ENCODE results near the gene MAD1L1. TPM values are rescaled to one million over a fixed set of nuclear protein-coding genes. Genes with fewer than 3 reads are reported as not detected.

MAD1L1 gene
- total and polyA plus RNA-seq, 7 donors: 11.7 to 17.5 (median 15.6) TPM

- intact Hi-C loops (cut with DNase I): no loop called here
- peaks cover 1% of the 10 kb centered on the region for H3K4me1 ChIP-seq
- no peaks in the 10 kb centered on the region for H3K9me3 ChIP-seq
- 89 to 96% (median 93%) methylated on average over 16 of the region's 16 CpGs for WGBS, 3 donors
- ATAC-seq: no peak
- TF ChIP-seq CTCF (IDR thresholded peaks at IDR 0.05): no peak
- no peak overlapping the region for H3K27ac ChIP-seq
- no peaks in the 10 kb centered on the region for H3K36me3 ChIP-seq (ENCODE audit: insufficient read depth in 1 of 2, low read depth in 1 of 2)
- DNase-seq: no peak
- no peak overlapping the region for H3K4me3 ChIP-seq
- no peaks in the 10 kb centered on the region for H3K27me3 ChIP-seq (ENCODE audit: insufficient read depth in 3 of 3, low read length in 2 of 3)
These were observed 134.2 kb downstream of the MAD1L1 start for GRCh38 chr7:2098496-2098895.

GRCh38 chr7:2098056-2098455, 134.7 kb downstream of the MAD1L1 start:
- H3K27ac ChIP-seq: no peak overlapping the region
- ATAC-seq: no peak
- no peaks in the 10 kb centered on the region for H3K4me1 ChIP-seq
- H3K9me3 ChIP-seq: no peaks in the 10 kb centered on the region
- no peaks in the 10 kb centered on the region for H3K36me3 ChIP-seq (ENCODE audit: insufficient read depth in 1 of 2, low read depth in 1 of 2)
- WGBS, 3 donors: 96 to 98% (median 97%) methylated on average over 18 of the region's 18 CpGs
- no peak overlapping the region for H3K4me3 ChIP-seq
- no peaks in the 10 kb centered on the region for H3K27me3 ChIP-seq (ENCODE audit: insufficient read depth in 3 of 3, low read length in 2 of 3)
- intact Hi-C loops (cut with DNase I): no loop called here
- no peak for TF ChIP-seq CTCF (IDR thresholded peaks at IDR 0.05)
- DNase-seq: no peak

DNA sequence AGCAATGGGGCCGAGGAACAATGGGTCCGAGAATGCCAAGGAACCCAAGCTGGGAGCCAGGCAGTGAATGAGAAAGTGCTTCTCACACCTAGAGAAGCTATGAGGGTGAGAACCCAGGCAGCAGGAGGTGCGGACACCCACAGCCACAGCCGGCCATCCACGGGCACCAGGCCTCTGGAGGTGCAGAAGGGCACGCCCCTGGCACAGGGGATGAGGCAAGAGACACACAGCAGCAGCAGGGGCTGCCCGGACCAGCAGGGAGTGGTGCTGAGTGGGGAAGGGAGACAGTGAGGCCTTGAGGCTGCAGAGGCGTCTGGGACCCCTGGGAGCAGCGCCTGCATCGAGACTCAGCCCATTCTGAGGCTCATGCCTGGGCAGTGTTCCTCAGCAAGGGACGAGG, 135.3 kb downstream of the MAD1L1 start:
- H3K9me3 ChIP-seq: no peaks in the 10 kb centered on the region
- no peak for ATAC-seq
- H3K4me3 ChIP-seq: no peak overlapping the region
- no peak overlapping the region for H3K27ac ChIP-seq
- TF ChIP-seq CTCF (IDR thresholded peaks at IDR 0.05): no peak
- H3K27me3 ChIP-seq (ENCODE audit: insufficient read depth in 3 of 3, low read length in 2 of 3): no peaks in the 10 kb centered on the region
- no peak for DNase-seq
- intact Hi-C loops (cut with DNase I): no loop called here
- 94 to 96% (median 95%) methylated on average over 11 of the region's 11 CpGs for WGBS, 3 donors
- no peaks in the 10 kb centered on the region for H3K36me3 ChIP-seq (ENCODE audit: insufficient read depth in 1 of 2, low read depth in 1 of 2)
- no peaks in the 10 kb centered on the region for H3K4me1 ChIP-seq

DNA sequence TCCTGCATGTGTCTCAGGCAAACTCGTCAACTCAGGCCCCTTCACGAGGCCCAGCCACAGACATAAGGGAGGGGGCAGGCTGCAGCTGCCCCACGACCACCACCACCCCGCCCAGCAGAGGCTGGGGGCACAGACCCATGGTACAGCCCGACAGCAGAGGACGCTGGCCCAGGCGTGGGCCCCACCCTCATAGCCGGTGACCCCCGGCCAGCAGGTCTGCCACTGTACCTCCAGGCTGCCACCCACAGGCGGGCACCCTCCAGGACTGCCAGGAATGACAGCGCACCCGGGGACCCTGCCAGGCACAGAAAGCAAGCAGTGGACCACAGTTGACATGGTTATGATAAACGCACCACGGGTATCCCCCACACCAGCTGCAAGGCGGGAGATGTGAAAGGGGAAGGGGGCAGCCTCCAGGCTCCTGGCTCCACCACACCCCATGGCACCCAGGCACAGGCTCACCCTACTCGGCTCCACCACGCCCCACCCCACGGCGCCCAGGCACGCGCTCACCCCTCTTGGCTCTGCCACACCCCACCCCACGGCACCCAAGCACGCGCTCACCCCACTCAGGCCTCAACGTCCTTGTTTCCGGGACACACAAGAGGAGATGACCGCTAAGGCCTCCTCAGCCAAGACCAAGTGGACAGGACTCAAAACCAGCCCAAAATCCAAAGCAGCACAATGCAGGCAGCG, 135.9 kb downstream of the MAD1L1 start:
- Histone ChIP-seq H3K27me3 (ENCODE audit: insufficient read depth in 3 of 3, low read length in 2 of 3) (no peaks in the 10 kb centered on the region), H3K27ac (no peak overlapping the region), H3K9me3 (no peaks in the 10 kb centered on the region), H3K36me3 (ENCODE audit: insufficient read depth in 1 of 2, low read depth in 1 of 2) (no peaks in the 10 kb centered on the region), H3K4me3 (no peak overlapping the region), H3K4me1 (no peaks in the 10 kb centered on the region)
- ATAC-seq (peak in 1 of 4 donors; percentile 23), DNase-seq (no peak)
- no peak for TF ChIP-seq CTCF (IDR thresholded peaks at IDR 0.05)
- 84 to 87% (median 86%) methylated on average over 28 of the region's 28 CpGs for WGBS, 3 donors
- intact Hi-C loops (cut with DNase I): no loop called here

DNA sequence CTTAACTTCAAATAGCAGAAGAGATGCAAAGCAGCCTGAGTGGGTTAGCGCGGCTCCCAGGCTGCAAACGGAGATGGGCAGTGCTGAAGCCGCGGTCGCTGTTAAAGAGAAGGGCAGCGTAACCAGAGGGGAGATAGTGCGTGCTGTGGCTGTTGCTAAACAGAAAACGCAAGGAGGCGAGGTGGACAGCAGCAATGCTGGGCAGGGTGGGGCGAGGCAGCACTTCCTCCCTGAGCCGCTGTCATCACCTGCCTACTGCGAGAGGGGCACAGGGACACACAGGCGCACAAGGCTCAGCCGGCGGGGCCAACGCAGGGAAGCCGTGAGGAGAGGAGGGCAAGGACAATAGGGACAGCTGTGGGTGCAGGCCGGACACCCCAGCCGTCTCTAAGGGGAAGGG, 137.3 kb downstream of the MAD1L1 start:
- TF ChIP-seq CTCF (IDR thresholded peaks at IDR 0.05): no peak
- Histone ChIP-seq H3K36me3 (ENCODE audit: insufficient read depth in 1 of 2, low read depth in 1 of 2) (no peaks in the 10 kb centered on the region), H3K27me3 (ENCODE audit: insufficient read depth in 3 of 3, low read length in 2 of 3) (no peaks in the 10 kb centered on the region), H3K27ac (no peak overlapping the region), H3K4me1 (no peaks in the 10 kb centered on the region), H3K9me3 (no peaks in the 10 kb centered on the region), H3K4me3 (no peak overlapping the region)
- ATAC-seq: no peak
- DNase-seq: no peak
- WGBS, 3 donors: 94 to 97% (median 95%) methylated on average over 17 to 20 of the region's 20 CpGs
- intact Hi-C loops (cut with DNase I): no loop called here
